GM18867 (cell line): ENCODE measurements around the gene NRG4.
"Not testable (repeated sequence)": the region's sequence is repeated elsewhere in the genome, so short reads cannot be mapped to it uniquely, and the experiment has no call there.

Experiments
- ATAC-seq: cut with Tn5 transposase; IDR thresholded peaks from one replicate; pipeline ENCODE4 v1.9.1; 2021; ENCODE audit warnings: mild to moderate bottlenecking, moderate library complexity; ENCODE audit not compliant: unreplicated experiment

Gene NRG4

GRCh38 chr15:75995611-75996010 lies 16.6 kb downstream of the NRG4 start:
- no peak for ATAC-seq

DNA sequence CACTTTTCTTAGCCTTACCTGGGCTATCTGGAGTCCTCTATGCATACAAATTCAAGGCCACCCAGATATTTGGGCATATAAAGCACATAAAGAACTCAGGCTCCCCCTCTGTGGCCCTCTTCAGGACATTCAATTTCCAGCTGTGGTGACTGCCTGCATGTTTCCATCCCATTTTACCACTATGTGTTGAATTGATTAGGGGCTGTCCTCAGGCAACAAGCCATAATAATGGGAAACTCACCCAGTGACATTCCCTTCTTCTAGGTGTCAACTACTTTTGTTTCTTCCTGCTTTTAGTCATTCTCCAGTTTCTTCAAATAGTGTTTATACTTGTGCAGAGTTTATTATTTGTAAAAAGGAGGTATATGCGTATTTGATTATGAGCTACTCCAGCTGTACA lies 18.0 kb downstream of the NRG4 start:
- ATAC-seq = no peak

GRCh38 chr15:75992897-75993296 lies 19.3 kb downstream of the NRG4 start:
- no peak for ATAC-seq

DNA sequence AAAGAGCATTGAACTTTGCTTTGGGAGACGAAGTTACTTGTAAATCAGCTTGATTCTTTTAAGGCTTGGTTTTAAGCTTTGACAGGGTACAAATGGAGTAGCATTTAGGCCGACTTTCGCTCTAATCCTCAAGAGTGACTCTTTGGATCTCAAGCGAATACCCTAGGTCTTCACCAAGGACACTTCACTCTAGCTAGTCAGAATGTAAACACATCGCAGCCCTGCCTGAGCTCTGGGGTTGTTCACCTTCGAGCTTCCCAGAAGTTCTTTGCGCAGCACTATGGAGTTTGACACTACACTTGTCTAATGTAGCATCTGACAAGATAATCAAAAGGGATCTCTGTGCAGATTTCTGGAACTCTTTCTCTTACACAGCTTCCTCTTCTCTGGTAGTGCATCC lies 22.3 kb downstream of the NRG4 start:
- ATAC-seq = no peak

DNA sequence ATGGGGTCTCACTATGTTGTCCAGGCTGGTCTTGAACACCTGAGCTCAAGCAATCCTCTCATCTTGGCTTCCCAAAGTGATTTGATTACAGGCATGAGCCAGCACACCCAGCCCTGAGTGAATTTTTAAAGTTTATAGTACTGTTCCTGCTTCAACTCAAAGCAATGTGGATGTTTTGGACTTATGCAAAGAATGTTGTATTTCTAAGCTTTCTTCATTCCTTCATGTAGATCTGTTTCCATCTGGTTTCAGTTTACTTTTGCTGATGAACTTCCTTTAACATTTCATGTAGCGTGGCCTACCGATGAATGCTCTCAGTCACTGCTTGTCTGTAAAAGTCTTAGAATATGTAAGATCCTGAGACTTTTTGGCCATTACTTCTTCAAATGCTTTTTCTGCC lies 23.2 kb downstream of the NRG4 start:
- ATAC-seq = no peak

DNA sequence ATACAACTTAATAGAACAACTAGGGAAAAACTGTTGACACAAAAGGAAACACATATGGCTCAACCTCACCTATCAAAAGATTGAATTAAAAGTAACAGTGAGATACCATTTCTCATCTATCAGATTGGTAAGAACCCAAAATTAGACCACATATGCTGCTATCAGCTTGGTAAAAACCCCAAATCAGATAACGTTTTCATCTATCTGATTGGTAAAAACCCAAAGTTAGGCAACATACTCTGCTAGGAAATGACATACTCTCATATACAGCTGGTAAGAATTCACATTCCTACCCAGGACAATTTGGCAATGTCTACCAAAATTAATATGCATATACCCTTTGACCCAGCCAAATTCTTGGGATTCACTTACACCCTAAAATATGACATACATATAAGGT lies 26.3 kb downstream of the NRG4 start:
- ATAC-seq = no peak

DNA sequence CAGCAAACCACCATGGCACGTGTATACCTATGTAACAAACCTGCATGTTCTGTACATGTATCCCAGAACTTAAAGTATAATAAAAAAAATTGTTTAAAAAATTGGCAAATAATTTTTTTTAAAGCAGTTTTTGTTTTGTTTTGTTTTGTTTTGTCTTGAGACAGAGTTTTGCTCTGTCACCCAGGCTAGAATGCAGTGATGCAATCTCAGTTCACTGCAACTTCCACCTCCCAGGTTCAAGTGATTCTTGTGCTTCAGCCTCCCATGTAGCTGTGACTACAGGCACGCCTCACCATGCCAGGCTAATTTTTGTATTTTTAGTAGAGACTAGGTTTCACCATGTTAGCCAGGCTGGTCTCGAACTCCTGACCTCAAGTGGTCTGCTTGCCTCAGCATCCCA lies 27.5 kb downstream of the NRG4 start:
- not testable (repeated sequence) for ATAC-seq

- ATAC-seq = no peak
Observed at GRCh38 chr15:75982468-75982867, 29.8 kb downstream of the NRG4 start.

GRCh38 chr15:75981149-75981815 lies 30.9 kb downstream of the NRG4 start:
- ATAC-seq = no peak

DNA sequence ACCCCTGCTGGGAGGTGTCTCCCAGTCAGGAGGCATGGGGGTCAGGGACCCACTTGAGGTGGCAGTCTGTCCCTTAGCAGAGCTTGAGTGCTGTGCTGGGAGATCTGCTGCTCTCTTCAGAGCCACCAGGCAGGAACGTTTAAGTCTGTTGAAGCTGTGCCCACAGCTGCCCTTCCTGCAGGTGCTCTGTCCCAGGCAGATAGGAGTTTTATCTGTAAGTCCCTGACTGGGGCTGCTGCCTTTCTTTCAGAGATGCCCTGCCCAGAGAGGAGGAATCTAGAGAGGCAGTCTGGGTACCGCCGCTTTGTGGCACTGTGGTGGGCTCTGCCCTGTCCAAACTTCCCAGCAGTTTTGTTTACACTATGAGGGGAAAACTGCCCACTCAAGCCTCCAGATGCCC lies 35.5 kb downstream of the NRG4 start:
- ATAC-seq = not testable (repeated sequence)

- no peak for ATAC-seq
Observed at GRCh38 chr15:75966073-75966472, 46.2 kb downstream of the NRG4 start.

DNA sequence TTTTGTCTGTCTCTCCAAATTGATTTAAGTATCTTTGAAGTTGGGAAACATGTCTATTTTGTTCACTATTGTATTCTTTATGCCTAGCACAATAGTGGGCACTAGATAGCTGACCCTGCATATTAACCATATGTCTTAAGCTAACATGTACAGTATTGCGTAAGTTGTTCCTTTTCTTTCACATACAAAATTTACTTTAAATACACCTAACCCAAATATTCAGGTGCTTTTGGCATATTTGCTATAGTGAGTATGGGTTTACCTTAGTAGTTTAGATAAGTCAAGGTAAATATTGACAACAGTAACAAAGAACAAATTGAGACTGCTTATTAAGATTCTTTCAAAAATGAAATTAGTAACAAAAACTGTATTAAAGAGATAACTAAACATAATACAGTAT lies 50.9 kb downstream of the NRG4 start:
- no peak for ATAC-seq

DNA sequence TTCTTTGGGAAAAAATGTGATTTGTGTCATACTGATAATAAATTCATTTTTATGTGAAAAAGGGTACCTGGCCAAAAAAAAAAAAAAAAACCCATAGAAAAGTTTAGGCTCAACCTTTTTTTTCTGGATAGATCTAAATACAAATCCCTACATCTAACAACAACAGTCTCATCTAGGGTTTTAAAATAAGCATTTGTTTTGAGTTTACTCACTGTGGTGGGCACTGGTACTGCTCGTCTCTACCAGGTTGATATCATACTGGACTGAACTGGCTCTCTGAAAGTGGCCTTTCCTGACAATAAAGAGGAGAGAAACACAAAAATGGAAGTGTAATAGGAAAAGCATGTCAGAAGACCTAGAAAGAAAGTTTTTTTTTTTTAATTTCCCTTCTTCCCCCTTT lies 56.5 kb downstream of the NRG4 start:
- ATAC-seq = no peak

DNA sequence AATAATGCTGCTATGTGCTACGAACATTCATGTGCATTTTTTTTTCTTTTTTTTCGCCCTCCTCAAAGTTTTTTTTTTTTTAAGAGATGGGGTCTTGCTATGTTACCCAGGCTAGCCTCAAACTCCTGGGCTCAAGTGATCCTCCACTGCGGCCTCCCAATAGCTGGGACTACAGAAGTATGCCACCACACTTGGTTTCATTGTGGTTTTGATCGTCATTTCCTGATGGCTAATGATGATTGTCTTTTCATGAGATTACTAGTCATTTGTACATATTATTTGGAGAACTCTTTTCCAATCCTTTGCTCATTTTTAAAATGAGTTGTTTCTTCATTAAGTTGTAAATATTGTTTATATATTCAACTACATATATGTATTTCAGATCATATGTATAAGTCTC lies 59.7 kb downstream of the NRG4 start:
- ATAC-seq = no peak

GRCh38 chr15:75948761-75949296 lies 63.4 kb downstream of the NRG4 start:
- no peak for ATAC-seq

DNA sequence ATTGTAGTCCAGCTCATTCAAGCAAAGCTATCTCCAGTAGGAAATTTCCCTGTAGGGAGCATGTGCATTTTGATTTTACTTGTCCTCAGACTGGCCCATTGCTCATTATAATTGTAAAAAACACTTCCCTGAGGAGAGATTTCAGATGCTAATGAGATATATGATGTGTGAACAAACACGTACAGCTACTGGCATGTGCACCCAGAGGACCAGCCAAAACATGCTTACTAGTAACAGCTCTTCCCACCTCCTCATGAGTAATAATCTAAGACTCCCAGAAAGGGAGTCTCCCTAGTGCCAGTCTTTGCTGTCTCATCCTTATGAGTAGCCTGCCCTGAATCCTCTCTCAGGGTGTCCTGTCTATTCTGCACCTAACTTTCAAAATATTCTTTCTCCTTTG lies 65.1 kb downstream of the NRG4 start:
- ATAC-seq = no peak

DNA sequence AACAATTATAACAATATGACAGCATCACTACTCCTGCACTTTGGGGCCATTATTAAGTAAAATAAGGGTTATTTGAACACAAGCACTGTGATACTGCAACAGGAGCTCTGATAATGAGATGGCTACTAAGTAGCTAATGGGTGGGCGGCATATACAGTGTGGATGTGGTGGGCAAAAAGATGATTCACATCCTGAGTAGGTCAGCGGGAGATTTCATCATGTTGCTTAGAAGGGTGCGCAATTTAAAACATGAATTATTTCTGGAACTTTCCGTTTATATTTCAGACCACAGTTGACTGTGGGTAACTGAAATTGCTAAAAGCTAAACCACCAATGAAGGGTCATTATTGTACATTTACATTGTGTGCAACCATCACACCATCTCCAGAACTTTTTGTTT lies 66.3 kb downstream of the NRG4 start:
- no peak for ATAC-seq

- ATAC-seq = no peak
Observed at GRCh38 chr15:75943713-75944215, 68.5 kb downstream of the NRG4 start.

GRCh38 chr15:75943246-75943645 lies 69.0 kb downstream of the NRG4 start:
- no peak for ATAC-seq

DNA sequence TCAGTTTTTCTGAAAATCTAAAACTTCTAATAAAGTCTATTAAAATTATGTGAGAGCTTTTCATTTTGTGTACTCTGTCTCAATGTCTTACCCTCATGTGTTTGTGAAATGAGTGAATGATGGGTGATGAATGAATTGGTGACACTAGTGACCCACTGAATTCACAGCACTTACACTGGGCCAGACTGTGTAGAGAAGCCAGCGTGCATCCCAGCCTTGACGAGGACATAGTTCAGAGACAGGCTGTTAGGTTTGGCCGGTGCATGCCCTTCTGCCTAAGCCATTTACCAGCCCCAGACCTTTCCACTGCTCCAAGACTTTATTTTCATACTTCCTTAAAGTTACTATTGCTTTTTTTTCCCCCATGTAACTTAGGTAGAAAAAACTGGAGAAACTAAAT lies 69.8 kb downstream of the NRG4 start:
- no peak for ATAC-seq

GRCh38 chr15:75930866-75931265 lies 81.4 kb downstream of the NRG4 start:
- no peak for ATAC-seq

DNA sequence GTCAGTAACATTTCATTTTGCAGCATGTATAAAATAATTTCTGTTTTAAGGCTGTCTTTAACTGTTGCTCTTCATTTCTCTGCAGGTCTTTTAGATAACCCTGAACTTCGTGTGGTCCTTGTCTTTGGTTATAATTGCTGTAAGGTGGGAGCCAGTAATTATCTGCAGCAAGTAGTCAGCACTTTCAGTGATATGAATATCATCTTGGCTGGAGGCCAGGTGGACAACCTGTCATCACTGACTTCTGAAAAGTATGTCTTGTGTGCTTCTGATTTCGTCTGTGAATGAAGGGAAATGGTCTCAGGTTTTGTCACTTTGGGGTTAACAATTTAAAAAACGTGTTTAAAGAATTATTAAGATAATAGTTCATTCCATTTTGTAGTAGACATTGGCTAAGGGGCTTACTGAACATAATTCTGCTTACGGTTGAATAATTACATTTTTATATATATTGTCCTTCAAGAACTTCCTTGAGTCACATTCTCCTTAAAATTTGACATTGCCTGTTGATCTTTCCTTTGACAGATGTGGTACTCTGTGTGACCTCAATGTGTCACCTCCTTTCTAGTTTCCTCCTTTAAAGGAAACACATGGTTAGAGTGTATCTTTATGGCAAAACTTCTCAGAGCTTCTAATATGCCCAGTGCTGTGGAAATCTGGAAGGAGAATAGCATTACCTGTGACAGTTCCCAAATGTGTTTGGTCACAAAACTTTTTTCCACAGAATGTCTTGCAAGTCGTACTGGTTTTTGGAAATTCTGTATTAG lies 82.2 kb downstream of the NRG4 start:
- no peak for ATAC-seq
